HepG2 (cell line): ENCODE measurements around the gene DBNDD1. TPM values are rescaled to one million over a fixed set of nuclear protein-coding genes. Genes with fewer than 3 reads are reported as not detected.

ENCODE experiments used
- BRD4 ChIP-seq: sonication (generic); formaldehyde crosslinking; IDR thresholded peaks from 2 replicates; pipeline ENCODE4 v1.4.0; 2020; ENCODE audit warnings: missing genetic modification reagents
- CAMTA2 ChIP-seq: sonication (generic); formaldehyde crosslinking; IDR thresholded peaks from 2 replicates; pipeline ENCODE4 v1.4.0; 2020; ENCODE audit warnings: mild to moderate bottlenecking, missing genetic modification reagents, borderline replicate concordance
- FOXK2 ChIP-seq: fragments of 450-650 bp; IDR thresholded peaks from 2 replicates; pipeline ENCODE4 v1.6.1; 2016
- MBD4 ChIP-seq: IDR thresholded peaks from 2 replicates; pipeline ENCODE4 v1.6.1; 2012; ENCODE audit warnings: low read length, inconsistent platforms, borderline replicate concordance
- MIXL1 ChIP-seq: IDR thresholded peaks from 2 replicates; pipeline ENCODE4 v1.6.1; 2016
- MTA1 ChIP-seq: sonication (generic); formaldehyde crosslinking; IDR thresholded peaks from 2 replicates; pipeline ENCODE4 v1.4.0; 2020; ENCODE audit warnings: missing genetic modification reagents, mild to moderate bottlenecking, borderline replicate concordance
- NFYC ChIP-seq: IDR thresholded peaks from 2 replicates; pipeline ENCODE4 v1.6.1; 2016; ENCODE audit warnings: missing genetic modification reagents, missing compliant biosample characterization
- NR2F6 ChIP-seq, 2 experiments: IDR thresholded peaks; 2 replicates each; pipeline ENCODE4 v1.6.1; 2016; ENCODE audit warnings: antibody characterized with exemption in 1 of 2, mild to moderate bottlenecking in 1 of 2
- POLR2G ChIP-seq: fragments of 200-400 bp; formaldehyde crosslinking; IDR thresholded peaks from 2 replicates; pipeline ENCODE4 v1.6.1; 2018; ENCODE audit warnings: mild to moderate bottlenecking, low read depth, low read length, moderate library complexity
- TEAD2 ChIP-seq: sonication (generic); formaldehyde crosslinking; IDR thresholded peaks from 2 replicates; pipeline ENCODE4 v1.9.0; 2021; ENCODE audit warnings: missing genetic modification reagents
- ZNF556 ChIP-seq: sonication (generic); formaldehyde crosslinking; IDR thresholded peaks from 2 replicates; pipeline ENCODE4 v1.4.0; 2020; ENCODE audit warnings: mild to moderate bottlenecking, missing genetic modification reagents, borderline replicate concordance
- ZNF614 ChIP-seq: IDR thresholded peaks from 2 replicates; pipeline ENCODE4 v1.6.1; 2018; ENCODE audit warnings: missing biosample characterization, missing genetic modification reagents, inconsistent platforms, borderline replicate concordance
- ZNF615 ChIP-seq: sonication (generic); formaldehyde crosslinking; IDR thresholded peaks from 2 replicates; pipeline ENCODE4 v1.5.0; 2020; ENCODE audit warnings: mild to moderate bottlenecking, missing genetic modification reagents, borderline replicate concordance
- ZNF713 ChIP-seq: sonication (generic); formaldehyde crosslinking; IDR thresholded peaks from 2 replicates; pipeline ENCODE4 v1.4.0; 2020; ENCODE audit warnings: mild to moderate bottlenecking, missing genetic modification reagents
- ZNF792 ChIP-seq: IDR thresholded peaks from 2 replicates; pipeline ENCODE4 v1.6.1; 2016
- ZNF839 ChIP-seq: sonication (generic); formaldehyde crosslinking; IDR thresholded peaks from 2 replicates; pipeline ENCODE4 v1.4.0; 2020; ENCODE audit warnings: missing genetic modification reagents, mild to moderate bottlenecking, borderline replicate concordance
- polyA plus RNA-seq, 8 experiments: library from polyadenylated mRNA; depleted of rRNA in 3 of 8; stranded (reverse) in 7 of 8; unstranded in 1 of 8; fragments of >200 nt; fragmentation: Illumina TruSeq in 4 of 8; extraction: Trizol in 4 of 8; gene quantifications; 2 replicates each; pipeline versions ENCODE4 v1.2.1 to v1.2.3, GENCODE V29; 2011 to 2016; ENCODE audit warnings: low read depth in 4 of 8, missing spikeins in 1 of 8, mixed read lengths in 1 of 8; ENCODE audit not compliant: insufficient read depth in 1 of 8
- total RNA-seq, 5 experiments: library from RNA; depleted of rRNA; stranded (reverse); fragments of >200 nt; fragmentation: Illumina TruSeq; extraction: Trizol; gene quantifications; 2 replicates each; pipeline ENCODE4 v1.2.3, GENCODE V29; 2016; ENCODE audit warnings: low read depth in 1 of 5
- TF ChIP-seq, protein P1 (sequence below): sonication (generic); formaldehyde crosslinking; IDR thresholded peaks from 2 replicates; pipeline ENCODE4 v1.4.0; 2020; ENCODE audit warnings: missing genetic modification reagents, borderline replicate concordance
- TF ChIP-seq, protein P2 (sequence below): sonication (generic); formaldehyde crosslinking; IDR thresholded peaks from 2 replicates; pipeline ENCODE4 v1.5.0; 2020; ENCODE audit warnings: missing genetic modification reagents
- TF ChIP-seq, protein P3 (sequence below): sonication (generic); formaldehyde crosslinking; IDR thresholded peaks from 2 replicates; pipeline ENCODE4 v1.4.0; 2020; ENCODE audit warnings: missing genetic modification reagents
- TF ChIP-seq, protein P4 (sequence below): sonication (generic); formaldehyde crosslinking; IDR thresholded peaks from 2 replicates; pipeline ENCODE4 v1.9.0; 2021; ENCODE audit warnings: missing genetic modification reagents, borderline replicate concordance

The DBNDD1 gene
- total and polyA plus RNA-seq, 2 of the 13 experiments (the other 11 are each of a cell fraction or from before 2014, with no cell fraction given): 17.0 to 40.4 TPM

DNA sequence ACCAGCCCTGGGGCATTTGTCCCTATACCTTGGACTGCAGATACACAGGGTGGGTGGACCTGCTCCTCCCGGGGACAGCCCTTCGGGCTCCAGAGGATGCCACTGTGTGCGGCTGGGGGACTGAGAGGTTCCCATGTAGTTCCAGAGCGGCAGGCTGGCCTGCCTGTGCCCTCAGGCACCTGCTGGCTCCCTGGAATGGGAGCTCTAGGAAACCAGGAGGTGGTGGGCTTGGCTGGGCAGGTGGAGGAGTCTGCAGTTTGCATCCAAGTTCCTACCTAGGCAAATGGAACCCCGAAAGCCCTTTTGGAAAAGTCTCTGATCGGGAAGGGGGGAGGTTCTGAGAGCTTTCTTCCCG is 982 bp downstream of the DBNDD1 start (continued):
- TF ChIP-seq, protein P1, sequence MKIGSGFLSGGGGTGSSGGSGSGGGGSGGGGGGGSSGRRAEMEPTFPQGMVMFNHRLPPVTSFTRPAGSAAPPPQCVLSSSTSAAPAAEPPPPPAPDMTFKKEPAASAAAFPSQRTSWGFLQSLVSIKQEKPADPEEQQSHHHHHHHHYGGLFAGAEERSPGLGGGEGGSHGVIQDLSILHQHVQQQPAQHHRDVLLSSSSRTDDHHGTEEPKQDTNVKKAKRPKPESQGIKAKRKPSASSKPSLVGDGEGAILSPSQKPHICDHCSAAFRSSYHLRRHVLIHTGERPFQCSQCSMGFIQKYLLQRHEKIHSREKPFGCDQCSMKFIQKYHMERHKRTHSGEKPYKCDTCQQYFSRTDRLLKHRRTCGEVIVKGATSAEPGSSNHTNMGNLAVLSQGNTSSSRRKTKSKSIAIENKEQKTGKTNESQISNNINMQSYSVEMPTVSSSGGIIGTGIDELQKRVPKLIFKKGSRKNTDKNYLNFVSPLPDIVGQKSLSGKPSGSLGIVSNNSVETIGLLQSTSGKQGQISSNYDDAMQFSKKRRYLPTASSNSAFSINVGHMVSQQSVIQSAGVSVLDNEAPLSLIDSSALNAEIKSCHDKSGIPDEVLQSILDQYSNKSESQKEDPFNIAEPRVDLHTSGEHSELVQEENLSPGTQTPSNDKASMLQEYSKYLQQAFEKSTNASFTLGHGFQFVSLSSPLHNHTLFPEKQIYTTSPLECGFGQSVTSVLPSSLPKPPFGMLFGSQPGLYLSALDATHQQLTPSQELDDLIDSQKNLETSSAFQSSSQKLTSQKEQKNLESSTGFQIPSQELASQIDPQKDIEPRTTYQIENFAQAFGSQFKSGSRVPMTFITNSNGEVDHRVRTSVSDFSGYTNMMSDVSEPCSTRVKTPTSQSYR (CRISPR knock-in tag): 0 out of 2 replicates have a peak, but pooled peaks have one; percentile 4
- TF ChIP-seq ZNF615 (CRISPR knock-in tag): no peak
- no peak for TF ChIP-seq MIXL1 (CRISPR knock-in tag)
- 0 out of 2 replicates have a peak, but pooled peaks have one; percentile 4 for TF ChIP-seq ZNF839 (CRISPR knock-in tag)
- no peak for TF ChIP-seq FOXK2
- TF ChIP-seq, protein P2, sequence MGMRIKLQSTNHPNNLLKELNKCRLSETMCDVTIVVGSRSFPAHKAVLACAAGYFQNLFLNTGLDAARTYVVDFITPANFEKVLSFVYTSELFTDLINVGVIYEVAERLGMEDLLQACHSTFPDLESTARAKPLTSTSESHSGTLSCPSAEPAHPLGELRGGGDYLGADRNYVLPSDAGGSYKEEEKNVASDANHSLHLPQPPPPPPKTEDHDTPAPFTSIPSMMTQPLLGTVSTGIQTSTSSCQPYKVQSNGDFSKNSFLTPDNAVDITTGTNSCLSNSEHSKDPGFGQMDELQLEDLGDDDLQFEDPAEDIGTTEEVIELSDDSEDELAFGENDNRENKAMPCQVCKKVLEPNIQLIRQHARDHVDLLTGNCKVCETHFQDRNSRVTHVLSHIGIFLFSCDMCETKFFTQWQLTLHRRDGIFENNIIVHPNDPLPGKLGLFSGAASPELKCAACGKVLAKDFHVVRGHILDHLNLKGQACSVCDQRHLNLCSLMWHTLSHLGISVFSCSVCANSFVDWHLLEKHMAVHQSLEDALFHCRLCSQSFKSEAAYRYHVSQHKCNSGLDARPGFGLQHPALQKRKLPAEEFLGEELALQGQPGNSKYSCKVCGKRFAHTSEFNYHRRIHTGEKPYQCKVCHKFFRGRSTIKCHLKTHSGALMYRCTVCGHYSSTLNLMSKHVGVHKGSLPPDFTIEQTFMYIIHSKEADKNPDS: no peak
- TF ChIP-seq NFYC: no peak
- no peak for TF ChIP-seq ZNF556
- TF ChIP-seq, protein P3, sequence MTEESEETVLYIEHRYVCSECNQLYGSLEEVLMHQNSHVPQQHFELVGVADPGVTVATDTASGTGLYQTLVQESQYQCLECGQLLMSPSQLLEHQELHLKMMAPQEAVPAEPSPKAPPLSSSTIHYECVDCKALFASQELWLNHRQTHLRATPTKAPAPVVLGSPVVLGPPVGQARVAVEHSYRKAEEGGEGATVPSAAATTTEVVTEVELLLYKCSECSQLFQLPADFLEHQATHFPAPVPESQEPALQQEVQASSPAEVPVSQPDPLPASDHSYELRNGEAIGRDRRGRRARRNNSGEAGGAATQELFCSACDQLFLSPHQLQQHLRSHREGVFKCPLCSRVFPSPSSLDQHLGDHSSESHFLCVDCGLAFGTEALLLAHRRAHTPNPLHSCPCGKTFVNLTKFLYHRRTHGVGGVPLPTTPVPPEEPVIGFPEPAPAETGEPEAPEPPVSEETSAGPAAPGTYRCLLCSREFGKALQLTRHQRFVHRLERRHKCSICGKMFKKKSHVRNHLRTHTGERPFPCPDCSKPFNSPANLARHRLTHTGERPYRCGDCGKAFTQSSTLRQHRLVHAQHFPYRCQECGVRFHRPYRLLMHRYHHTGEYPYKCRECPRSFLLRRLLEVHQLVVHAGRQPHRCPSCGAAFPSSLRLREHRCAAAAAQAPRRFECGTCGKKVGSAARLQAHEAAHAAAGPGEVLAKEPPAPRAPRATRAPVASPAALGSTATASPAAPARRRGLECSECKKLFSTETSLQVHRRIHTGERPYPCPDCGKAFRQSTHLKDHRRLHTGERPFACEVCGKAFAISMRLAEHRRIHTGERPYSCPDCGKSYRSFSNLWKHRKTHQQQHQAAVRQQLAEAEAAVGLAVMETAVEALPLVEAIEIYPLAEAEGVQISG: no peak; the same call in 1 of the 2 replicates
- TF ChIP-seq ZNF614 (CRISPR knock-in tag): 0 out of 2 replicates have a peak, but pooled peaks have one; percentile 8
- no peak for TF ChIP-seq POLR2G
- TF ChIP-seq, protein P4, sequence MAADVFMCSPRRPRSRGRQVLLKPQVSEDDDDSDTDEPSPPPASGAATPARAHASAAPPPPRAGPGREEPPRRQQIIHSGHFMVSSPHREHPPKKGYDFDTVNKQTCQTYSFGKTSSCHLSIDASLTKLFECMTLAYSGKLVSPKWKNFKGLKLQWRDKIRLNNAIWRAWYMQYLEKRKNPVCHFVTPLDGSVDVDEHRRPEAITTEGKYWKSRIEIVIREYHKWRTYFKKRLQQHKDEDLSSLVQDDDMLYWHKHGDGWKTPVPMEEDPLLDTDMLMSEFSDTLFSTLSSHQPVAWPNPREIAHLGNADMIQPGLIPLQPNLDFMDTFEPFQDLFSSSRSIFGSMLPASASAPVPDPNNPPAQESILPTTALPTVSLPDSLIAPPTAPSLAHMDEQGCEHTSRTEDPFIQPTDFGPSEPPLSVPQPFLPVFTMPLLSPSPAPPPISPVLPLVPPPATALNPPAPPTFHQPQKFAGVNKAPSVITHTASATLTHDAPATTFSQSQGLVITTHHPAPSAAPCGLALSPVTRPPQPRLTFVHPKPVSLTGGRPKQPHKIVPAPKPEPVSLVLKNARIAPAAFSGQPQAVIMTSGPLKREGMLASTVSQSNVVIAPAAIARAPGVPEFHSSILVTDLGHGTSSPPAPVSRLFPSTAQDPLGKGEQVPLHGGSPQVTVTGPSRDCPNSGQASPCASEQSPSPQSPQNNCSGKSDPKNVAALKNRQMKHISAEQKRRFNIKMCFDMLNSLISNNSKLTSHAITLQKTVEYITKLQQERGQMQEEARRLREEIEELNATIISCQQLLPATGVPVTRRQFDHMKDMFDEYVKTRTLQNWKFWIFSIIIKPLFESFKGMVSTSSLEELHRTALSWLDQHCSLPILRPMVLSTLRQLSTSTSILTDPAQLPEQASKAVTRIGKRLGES: 0 out of 2 replicates have a peak, but pooled peaks have one; percentile 44
- TF ChIP-seq TEAD2 (CRISPR knock-in tag): 0 out of 2 replicates have a peak, but pooled peaks have one; percentile 26
- TF ChIP-seq MBD4: no peak
- no peak for TF ChIP-seq MTA1
- TF ChIP-seq NR2F6 (IDR thresholded peaks at IDR 0.05): no peak
- no peak for TF ChIP-seq NR2F6 (CRISPR knock-in tag; IDR thresholded peaks at IDR 0.05)
- TF ChIP-seq BRD4 (CRISPR knock-in tag): 0 out of 2 replicates have a peak, but pooled peaks have one; percentile 22
- no peak for TF ChIP-seq CAMTA2 (CRISPR knock-in tag)
- TF ChIP-seq ZNF792 (CRISPR knock-in tag): no peak
- no peak for TF ChIP-seq ZNF713 (CRISPR knock-in tag)
